ENCODE data around the gene SLCO2B1. TPM values are rescaled to one million over a fixed set of nuclear protein-coding genes. Genes with fewer than 3 reads are reported as not detected.

The SLCO2B1 gene
- total and polyA plus RNA-seq, 2 experiments from 2014 or later: not detected

DNA sequence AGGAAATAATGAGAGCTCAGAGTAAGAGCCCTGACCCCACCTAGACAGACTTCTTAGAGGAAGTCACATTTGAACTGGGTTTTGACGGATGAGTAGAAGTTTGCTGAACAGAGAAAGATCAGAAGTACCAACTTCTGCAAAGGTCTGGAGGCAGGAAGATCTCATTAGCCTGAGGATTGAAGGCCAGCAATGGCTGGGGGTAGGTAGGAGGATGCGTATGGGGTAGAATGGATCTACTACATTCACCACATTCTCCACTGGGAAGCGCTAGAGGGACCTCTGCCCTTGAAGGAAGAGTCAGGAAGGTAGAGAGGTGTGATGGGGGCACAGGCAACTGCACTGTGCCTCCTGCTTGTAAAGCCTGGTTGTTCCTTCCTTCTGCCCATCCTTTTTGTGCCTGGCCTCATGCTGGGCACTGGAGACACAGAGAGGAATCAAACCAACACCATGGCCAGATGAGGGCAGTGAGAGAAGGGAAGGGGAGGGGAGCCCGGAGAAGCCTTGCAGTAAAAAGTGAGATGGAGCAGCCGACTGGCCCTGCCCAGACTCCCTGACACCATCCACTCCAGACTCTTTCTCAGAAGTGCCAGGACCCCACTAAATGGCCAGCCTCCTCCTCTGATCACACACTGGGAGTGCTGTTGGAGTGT, 94.6 kb downstream of the SLCO2B1 start:
- H3K36me3 ChIP-seq (ENCODE audit: low read depth): no peaks in the 10 kb centered on the region
- H3K4me3 ChIP-seq: no peak overlapping the region
- H3K4me1 ChIP-seq (ENCODE audit: insufficient read depth): no peaks in the 10 kb centered on the region
- no peaks in the 10 kb centered on the region for H3F3A ChIP-seq (ENCODE audit: insufficient read depth)
- in situ Hi-C loops (cut with MboI): loop anchor here (10.0 kb wide), 1 partner anchor 111 kb away; no protein-coding TSS in a partner anchor
- H2AFZ ChIP-seq: no peak overlapping the region
- no peak overlapping the region for H3K4me2 ChIP-seq (ENCODE audit: unreplicated experiment)
- DNase-seq: no peak
- H4K20me1 ChIP-seq (ENCODE audit: insufficient read depth): no peaks in the 10 kb centered on the region
- no peak overlapping the region for H3K9ac ChIP-seq
- WGBS, 2 experiments (ENCODE audit: low coverage in 1 of 2, low lambda C conversion rate in 2 of 2, missing lambda C conversion rate in 2 of 2): 51 to 54% methylated on average over 5 of the region's 5 CpGs
- H3K27ac ChIP-seq: no peak overlapping the region
- peaks cover 37% of the 10 kb centered on the region for H3K27me3 ChIP-seq (replicated peaks; ENCODE audit: insufficient read depth)
- H3K9me3 ChIP-seq (ENCODE audit: low read depth): no peaks in the 10 kb centered on the region
- no peaks in the 10 kb centered on the region for H3K79me2 ChIP-seq (ENCODE audit: insufficient read depth)
- TF ChIP-seq EZH2phosphoT487 (IDR thresholded peaks at IDR 0.05; ENCODE audit: insufficient read depth, low read depth): no peak
- TF ChIP-seq EZH2 (IDR thresholded peaks at IDR 0.05; ENCODE audit: insufficient read depth, poor library complexity, severe bottlenecking): no peak
- H3K9me2 ChIP-seq (ENCODE audit: insufficient read depth): no peaks in the 10 kb centered on the region

DNA sequence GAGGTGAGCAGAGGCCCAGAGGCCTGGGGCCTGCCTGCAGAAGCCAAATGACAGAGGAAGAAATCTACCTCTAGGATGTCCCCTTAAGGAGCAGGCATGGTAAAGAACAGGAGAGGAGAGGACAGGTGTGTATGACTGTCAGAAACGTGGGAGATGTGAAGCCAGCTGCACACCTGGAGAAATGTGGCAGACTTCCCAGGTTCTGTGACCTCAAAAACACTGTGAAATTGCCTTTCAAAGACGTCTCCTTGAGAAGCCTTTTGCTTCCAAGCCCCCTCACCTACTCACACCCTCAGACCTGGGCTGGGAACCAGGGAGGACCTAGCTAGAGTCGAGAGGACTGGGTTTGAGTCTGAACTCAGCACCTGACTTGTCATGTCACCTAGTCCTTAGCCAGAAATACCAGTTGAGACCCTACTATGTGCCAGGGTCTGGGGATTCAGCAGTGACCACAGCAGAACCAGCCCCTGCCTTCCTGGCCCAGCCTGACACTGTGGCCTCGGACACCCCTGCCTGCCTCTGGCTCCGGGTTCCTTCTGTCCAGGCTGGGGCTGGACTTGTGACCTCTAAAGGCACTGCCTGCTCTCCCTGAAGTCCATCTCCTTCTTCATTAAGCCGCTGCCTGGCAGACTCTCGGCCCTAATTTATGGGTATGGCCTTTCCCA, 95.2 kb downstream of the SLCO2B1 start:
- in situ Hi-C loops (cut with MboI): loop anchor here (10.0 kb wide), 1 partner anchor 111 kb away; no protein-coding TSS in a partner anchor
- H3K4me1 ChIP-seq (ENCODE audit: insufficient read depth): no peaks in the 10 kb centered on the region
- H3F3A ChIP-seq (ENCODE audit: insufficient read depth): no peaks in the 10 kb centered on the region
- no peaks in the 10 kb centered on the region for H3K9me3 ChIP-seq (ENCODE audit: low read depth)
- no peak overlapping the region for H3K27ac ChIP-seq
- H3K4me2 ChIP-seq (ENCODE audit: unreplicated experiment): no peak overlapping the region
- no peaks in the 10 kb centered on the region for H4K20me1 ChIP-seq (ENCODE audit: insufficient read depth)
- no peak overlapping the region for H3K4me3 ChIP-seq
- WGBS, 2 experiments (ENCODE audit: low coverage in 1 of 2, low lambda C conversion rate in 2 of 2, missing lambda C conversion rate in 2 of 2): 39 to 42% methylated on average over 7 of the region's 7 CpGs
- no peak overlapping the region for H3K9ac ChIP-seq
- DNase-seq: no peak
- no peak for TF ChIP-seq EZH2phosphoT487 (IDR thresholded peaks at IDR 0.05; ENCODE audit: insufficient read depth, low read depth)
- TF ChIP-seq EZH2 (IDR thresholded peaks at IDR 0.05; ENCODE audit: insufficient read depth, poor library complexity, severe bottlenecking): no peak
- no peaks in the 10 kb centered on the region for H3K79me2 ChIP-seq (ENCODE audit: insufficient read depth)
- H3K27me3 ChIP-seq (replicated peaks; ENCODE audit: insufficient read depth): peaks cover 37% of the 10 kb centered on the region
- H2AFZ ChIP-seq: no peak overlapping the region
- H3K36me3 ChIP-seq (ENCODE audit: low read depth): no peaks in the 10 kb centered on the region
- no peaks in the 10 kb centered on the region for H3K9me2 ChIP-seq (ENCODE audit: insufficient read depth)

- H3K9me3 ChIP-seq (ENCODE audit: low read depth): no peaks in the 10 kb centered on the region
- in situ Hi-C loops (cut with MboI): loop anchor here (10.0 kb wide), 1 partner anchor 112 kb away; no protein-coding TSS in a partner anchor
- no peaks in the 10 kb centered on the region for H3K4me1 ChIP-seq (ENCODE audit: insufficient read depth)
- DNase-seq: no peak
- no peak overlapping the region for H3K4me2 ChIP-seq (ENCODE audit: unreplicated experiment)
- H3K9me2 ChIP-seq (ENCODE audit: insufficient read depth): no peaks in the 10 kb centered on the region
- no peaks in the 10 kb centered on the region for H3K79me2 ChIP-seq (ENCODE audit: insufficient read depth)
- H4K20me1 ChIP-seq (ENCODE audit: insufficient read depth): no peaks in the 10 kb centered on the region
- H3K27me3 ChIP-seq (replicated peaks; ENCODE audit: insufficient read depth): peaks cover 37% of the 10 kb centered on the region
- 56 to 57% methylated on average over 11 of the region's 11 CpGs for WGBS, 2 experiments (ENCODE audit: low coverage in 1 of 2, low lambda C conversion rate in 2 of 2, missing lambda C conversion rate in 2 of 2)
- no peak overlapping the region for H2AFZ ChIP-seq
- no peaks in the 10 kb centered on the region for H3K36me3 ChIP-seq (ENCODE audit: low read depth)
- TF ChIP-seq EZH2 (IDR thresholded peaks at IDR 0.05; ENCODE audit: insufficient read depth, poor library complexity, severe bottlenecking) (no peak), EZH2phosphoT487 (IDR thresholded peaks at IDR 0.05; ENCODE audit: insufficient read depth, low read depth) (no peak)
- no peak overlapping the region for H3K9ac ChIP-seq
- H3K27ac ChIP-seq: no peak overlapping the region
- no peak overlapping the region for H3K4me3 ChIP-seq
- no peaks in the 10 kb centered on the region for H3F3A ChIP-seq (ENCODE audit: insufficient read depth)
These were observed 95.9 kb downstream of the SLCO2B1 start for GRCh38 chr11:75246671-75247350.

GRCh38 chr11:75248924-75249256, 98.0 kb downstream of the SLCO2B1 start:
- no peak for DNase-seq
- Histone ChIP-seq H3K27me3 (replicated peaks; ENCODE audit: insufficient read depth) (peaks cover 19% of the 10 kb centered on the region), H3K9ac (no peak overlapping the region), H3K9me3 (ENCODE audit: low read depth) (no peaks in the 10 kb centered on the region), H3K4me3 (no peak overlapping the region), H3K4me1 (ENCODE audit: insufficient read depth) (no peaks in the 10 kb centered on the region), H3K79me2 (ENCODE audit: insufficient read depth) (no peaks in the 10 kb centered on the region), H3K9me2 (ENCODE audit: insufficient read depth) (no peaks in the 10 kb centered on the region), H4K20me1 (ENCODE audit: insufficient read depth) (no peaks in the 10 kb centered on the region), H2AFZ (no peak overlapping the region), H3F3A (ENCODE audit: insufficient read depth) (no peaks in the 10 kb centered on the region), H3K4me2 (ENCODE audit: unreplicated experiment) (no peak overlapping the region), H3K27ac (no peak overlapping the region), H3K36me3 (ENCODE audit: low read depth) (no peaks in the 10 kb centered on the region)
- no peak for TF ChIP-seq EZH2 (IDR thresholded peaks at IDR 0.05; ENCODE audit: insufficient read depth, poor library complexity, severe bottlenecking)
- no peak for TF ChIP-seq EZH2phosphoT487 (IDR thresholded peaks at IDR 0.05; ENCODE audit: insufficient read depth, low read depth)
- in situ Hi-C loops (cut with MboI): loop anchor here (10.0 kb wide), 1 partner anchor 114 kb away; no protein-coding TSS in a partner anchor
- 28 to 32% methylated on average over 11 of the region's 11 CpGs for WGBS, 2 experiments (ENCODE audit: low coverage in 1 of 2, low lambda C conversion rate in 2 of 2, missing lambda C conversion rate in 2 of 2)
